HepG2 (cell line): ENCODE results near the gene PTCRA. TPM values are rescaled to one million over a fixed set of nuclear protein-coding genes. Genes with fewer than 3 reads are reported as not detected.

ENCODE experiments used
- ATF2 ChIP-seq: sonication (generic); formaldehyde crosslinking; IDR thresholded peaks from 2 replicates; pipeline ENCODE4 v1.4.0; 2020; ENCODE audit warnings: missing genetic modification reagents
- CCDC6 ChIP-seq: sonication (generic); formaldehyde crosslinking; IDR thresholded peaks from 2 replicates; pipeline ENCODE4 v1.8.1; 2022; ENCODE audit warnings: mild to moderate bottlenecking, missing genetic modification reagents, moderate library complexity
- EED ChIP-seq: sonication (generic); formaldehyde crosslinking; IDR thresholded peaks from 2 replicates; pipeline ENCODE4 v1.5.0; 2020; ENCODE audit warnings: mild to moderate bottlenecking, missing genetic modification reagents
- FOXA3 ChIP-seq: IDR thresholded peaks from 2 replicates; pipeline ENCODE4 v1.6.1; 2016; ENCODE audit warnings: missing genetic modification reagents, missing compliant biosample characterization
- HNRNPK ChIP-seq: fragments of 200-400 bp; formaldehyde crosslinking; IDR thresholded peaks from 2 replicates; pipeline ENCODE4 v1.6.1; 2018; ENCODE audit warnings: low read length, low read depth, moderate library complexity, mild to moderate bottlenecking; ENCODE audit not compliant: poor library complexity, severe bottlenecking
- MEIS1 ChIP-seq: sonication (generic); formaldehyde crosslinking; IDR thresholded peaks from 2 replicates; pipeline ENCODE4 v1.9.0; 2021; ENCODE audit warnings: mild to moderate bottlenecking, missing genetic modification reagents, moderate library complexity, borderline replicate concordance
- MLLT10 ChIP-seq: sonication (generic); formaldehyde crosslinking; IDR thresholded peaks from 2 replicates; pipeline ENCODE4 v1.4.0; 2020; ENCODE audit warnings: missing genetic modification reagents
- MXD4 ChIP-seq: IDR thresholded peaks from 2 replicates; pipeline ENCODE4 v1.6.1; 2016; ENCODE audit warnings: mild to moderate bottlenecking, missing biosample characterization, missing genetic modification reagents
- POLR2AphosphoS5 ChIP-seq: IDR thresholded peaks from 2 replicates; pipeline ENCODE4 v1.6.1; 2012; ENCODE audit warnings: low read depth, low read length
- SIN3A ChIP-seq: IDR thresholded peaks from 2 replicates; pipeline ENCODE4 v1.6.1; 2011; ENCODE audit warnings: low read depth, mild to moderate bottlenecking, control low read depth, low read length, borderline replicate concordance
- SIN3B ChIP-seq: fragments of 150-350 bp; IDR thresholded peaks from 2 replicates; pipeline ENCODE4 v1.6.1; 2014; ENCODE audit warnings: low read length
- SKI ChIP-seq: fragments of 450-650 bp; IDR thresholded peaks from one replicate; pipeline ENCODE4 v1.6.1; 2018; ENCODE audit warnings: mild to moderate bottlenecking; ENCODE audit not compliant: partially characterized antibody
- ZBTB49 ChIP-seq: sonication (generic); formaldehyde crosslinking; IDR thresholded peaks from 2 replicates; pipeline ENCODE4 v1.4.0; 2020; ENCODE audit warnings: missing genetic modification reagents, borderline replicate concordance
- ZFP36 ChIP-seq: fragments of 150-350 bp; IDR thresholded peaks from 2 replicates; pipeline ENCODE4 v1.6.1; 2018; ENCODE audit warnings: borderline replicate concordance, low read length, low read depth; ENCODE audit not compliant: partially characterized antibody
- ZNF432 ChIP-seq: sonication (generic); formaldehyde crosslinking; IDR thresholded peaks from 2 replicates; pipeline ENCODE4 v1.5.0; 2020; ENCODE audit warnings: missing genetic modification reagents, mild to moderate bottlenecking, borderline replicate concordance
- ZNF562 ChIP-seq: sonication (generic); formaldehyde crosslinking; IDR thresholded peaks from 2 replicates; pipeline ENCODE4 v1.8.0; 2022; ENCODE audit warnings: missing genetic modification reagents, borderline replicate concordance
- ZNF616 ChIP-seq: sonication (generic); formaldehyde crosslinking; IDR thresholded peaks from 2 replicates; pipeline ENCODE4 v1.5.0; 2020; ENCODE audit warnings: low read depth, mild to moderate bottlenecking, missing genetic modification reagents
- ZNF660 ChIP-seq: sonication (generic); formaldehyde crosslinking; IDR thresholded peaks from 2 replicates; pipeline ENCODE4 v1.5.1; 2020; ENCODE audit warnings: mild to moderate bottlenecking, low read depth, missing genetic modification reagents, borderline replicate concordance
- ZNF777 ChIP-seq: sonication (generic); formaldehyde crosslinking; IDR thresholded peaks from 2 replicates; pipeline ENCODE4 v1.4.0; 2020; ENCODE audit warnings: missing genetic modification reagents
- polyA plus RNA-seq, 8 experiments: library from polyadenylated mRNA; depleted of rRNA in 3 of 8; stranded (reverse) in 7 of 8; unstranded in 1 of 8; fragments of >200 nt; fragmentation: Illumina TruSeq in 4 of 8; extraction: Trizol in 4 of 8; gene quantifications; 2 replicates each; pipeline versions ENCODE4 v1.2.1 to v1.2.3, GENCODE V29; 2011 to 2016; ENCODE audit warnings: low read depth in 4 of 8, missing spikeins in 1 of 8, mixed read lengths in 1 of 8; ENCODE audit not compliant: insufficient read depth in 1 of 8
- total RNA-seq, 5 experiments: library from RNA; depleted of rRNA; stranded (reverse); fragments of >200 nt; fragmentation: Illumina TruSeq; extraction: Trizol; gene quantifications; 2 replicates each; pipeline ENCODE4 v1.2.3, GENCODE V29; 2016; ENCODE audit warnings: low read depth in 1 of 5
- TF ChIP-seq, protein P1 (sequence below): sonication (generic); formaldehyde crosslinking; IDR thresholded peaks from 2 replicates; pipeline ENCODE4 v1.4.0; 2020; ENCODE audit warnings: missing genetic modification reagents, mild to moderate bottlenecking, borderline replicate concordance
- TF ChIP-seq, protein P2 (sequence below): IDR thresholded peaks from 2 replicates; pipeline ENCODE4 v1.6.1; 2016
- TF ChIP-seq, protein P3 (sequence below): sonication (generic); formaldehyde crosslinking; IDR thresholded peaks from 2 replicates; pipeline ENCODE4 v1.4.0; 2020; ENCODE audit warnings: low read depth, mild to moderate bottlenecking, missing genetic modification reagents

PTCRA gene
- total and polyA plus RNA-seq, 2 of the 13 experiments (the other 11 are each of a cell fraction or from before 2014, with no cell fraction given) = not detected

GRCh38 chr6:42928986-42929820 is 13.3 kb downstream of the PTCRA start, which contains the start of gene CNPY3 (continued):
- peak; percentile 37; the same call in 1 of the 2 replicates for TF ChIP-seq ZNF660 (CRISPR knock-in tag)
- peak; percentile 65; the same call in 1 of the 2 replicates for TF ChIP-seq FOXA3 (CRISPR knock-in tag)
- no peak for TF ChIP-seq MLLT10 (CRISPR knock-in tag)
- TF ChIP-seq ZNF432 (CRISPR knock-in tag) = no peak
- no peak for TF ChIP-seq ZFP36
- peak; percentile 99 for TF ChIP-seq MXD4 (CRISPR knock-in tag)
- TF ChIP-seq ZNF777 (CRISPR knock-in tag) = peak; percentile 81
- peak; percentile 82 for TF ChIP-seq ATF2 (CRISPR knock-in tag)
- peak; percentile 44 for TF ChIP-seq HNRNPK
- TF ChIP-seq EED = peak; percentile 81
- peak; percentile 96 for TF ChIP-seq SIN3A
- TF ChIP-seq, protein P1, sequence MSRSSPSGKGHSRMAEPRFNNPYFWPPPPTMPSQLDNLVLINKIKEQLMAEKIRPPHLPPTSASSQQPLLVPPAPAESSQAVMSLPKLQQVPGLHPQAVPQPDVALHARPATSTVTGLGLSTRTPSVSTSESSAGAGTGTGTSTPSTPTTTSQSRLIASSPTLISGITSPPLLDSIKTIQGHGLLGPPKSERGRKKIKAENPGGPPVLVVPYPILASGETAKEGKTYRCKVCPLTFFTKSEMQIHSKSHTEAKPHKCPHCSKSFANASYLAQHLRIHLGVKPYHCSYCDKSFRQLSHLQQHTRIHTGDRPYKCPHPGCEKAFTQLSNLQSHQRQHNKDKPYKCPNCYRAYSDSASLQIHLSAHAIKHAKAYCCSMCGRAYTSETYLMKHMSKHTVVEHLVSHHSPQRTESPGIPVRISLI = no peak; the same call in 1 of the 2 replicates
- no peak for TF ChIP-seq SIN3B
- TF ChIP-seq ZBTB49 (CRISPR knock-in tag) = peak; percentile 29; the same call in 1 of the 2 replicates
- TF ChIP-seq SKI = peak; percentile 68
- peak; percentile 85 for TF ChIP-seq POLR2AphosphoS5
- TF ChIP-seq ZNF562 (CRISPR knock-in tag) = peak; percentile 92; the same call in 1 of the 2 replicates
- TF ChIP-seq ZNF616 = peak; percentile 93
- TF ChIP-seq, protein P2, sequence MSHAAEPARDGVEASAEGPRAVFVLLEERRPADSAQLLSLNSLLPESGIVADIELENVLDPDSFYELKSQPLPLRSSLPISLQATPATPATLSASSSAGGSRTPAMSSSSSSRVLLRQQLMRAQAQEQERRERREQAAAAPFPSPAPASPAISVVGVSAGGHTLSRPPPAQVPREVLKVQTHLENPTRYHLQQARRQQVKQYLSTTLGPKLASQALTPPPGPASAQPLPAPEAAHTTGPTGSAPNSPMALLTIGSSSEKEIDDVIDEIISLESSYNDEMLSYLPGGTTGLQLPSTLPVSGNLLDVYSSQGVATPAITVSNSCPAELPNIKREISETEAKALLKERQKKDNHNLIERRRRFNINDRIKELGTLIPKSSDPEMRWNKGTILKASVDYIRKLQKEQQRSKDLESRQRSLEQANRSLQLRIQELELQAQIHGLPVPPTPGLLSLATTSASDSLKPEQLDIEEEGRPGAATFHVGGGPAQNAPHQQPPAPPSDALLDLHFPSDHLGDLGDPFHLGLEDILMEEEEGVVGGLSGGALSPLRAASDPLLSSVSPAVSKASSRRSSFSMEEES (CRISPR knock-in tag) = peak; percentile 91
- TF ChIP-seq, protein P3, sequence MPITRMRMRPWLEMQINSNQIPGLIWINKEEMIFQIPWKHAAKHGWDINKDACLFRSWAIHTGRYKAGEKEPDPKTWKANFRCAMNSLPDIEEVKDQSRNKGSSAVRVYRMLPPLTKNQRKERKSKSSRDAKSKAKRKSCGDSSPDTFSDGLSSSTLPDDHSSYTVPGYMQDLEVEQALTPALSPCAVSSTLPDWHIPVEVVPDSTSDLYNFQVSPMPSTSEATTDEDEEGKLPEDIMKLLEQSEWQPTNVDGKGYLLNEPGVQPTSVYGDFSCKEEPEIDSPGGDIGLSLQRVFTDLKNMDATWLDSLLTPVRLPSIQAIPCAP (CRISPR knock-in tag) = peak; percentile 69; the same call in 1 of the 2 replicates
- peak; percentile 99 for TF ChIP-seq MEIS1 (CRISPR knock-in tag)
- peak; percentile 100 for TF ChIP-seq CCDC6 (CRISPR knock-in tag)
